Purkinje cell (primary cell): ENCODE data around the gene OR4F3. TPM values are rescaled to one million over a fixed set of nuclear protein-coding genes. Genes with fewer than 3 reads are reported as not detected.

Experiments used
- polyA plus RNA-seq: library from polyadenylated mRNA; unstranded; fragments of >200 nt; fragmentation: Nextera tagmentation; gene quantifications from 2 replicates; pipeline ENCODE4 v1.2.1, GENCODE V29; 2014

The OR4F3 gene
- not detected in 2 replicates for polyA plus RNA-seq

GRCh38 chr5:181366968-181367367, at the start of gene OR4F3:
Gene OR4F3 (plus strand): TSS chr5:181367268.

Other genes with a start within 250 kb of the OR4F3 start
- gene OR2V1, start 236.1 kb upstream of the OR4F3 start, polyA plus RNA-seq, result not detected in 2 replicates
- not detected in 2 replicates for gene OR2V2, start 219.7 kb upstream of the OR4F3 start, polyA plus RNA-seq
- 0.35 TPM in 1 of 2 replicates, not detected in the other for gene TRIM7, start 162.1 kb upstream of the OR4F3 start, polyA plus RNA-seq
- gene TRIM41, start 144.0 kb upstream of the OR4F3 start, polyA plus RNA-seq, result 2.4 and 3.1 TPM in 2 replicates
- gene RACK1, start 123.4 kb upstream of the OR4F3 start, polyA plus RNA-seq, result 399 and 404 TPM in 2 replicates
- 13.8 and 17.9 TPM in 2 replicates for gene TRIM52, start 106.1 kb upstream of the OR4F3 start, polyA plus RNA-seq